ENCODE results near the gene LAPTM5. TPM values are rescaled to one million over a fixed set of nuclear protein-coding genes. Genes with fewer than 3 reads are reported as not detected.

LAPTM5 gene
- total RNA-seq, 1 donor from 2014 or later = not detected

DNA sequence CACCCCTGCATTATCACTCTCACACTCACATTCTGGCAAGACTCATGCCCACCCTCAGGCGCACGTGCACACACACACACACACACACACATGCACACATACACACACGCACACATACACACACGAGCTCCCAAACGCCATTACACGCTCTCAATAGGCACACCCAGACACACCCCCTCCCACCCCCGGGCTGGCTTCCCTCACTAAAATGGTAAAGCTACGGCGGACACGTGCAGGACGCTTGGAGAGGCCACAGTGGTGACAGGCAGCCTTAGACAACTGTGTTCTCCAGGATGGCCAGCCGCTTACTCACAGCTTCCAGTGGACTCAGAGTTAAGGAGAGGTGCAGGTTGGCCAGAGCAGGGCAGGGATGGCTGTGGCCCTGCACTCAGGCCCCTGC, 44.3 kb downstream of the LAPTM5 start:
- Mint-ChIP-seq H3K4me3 (no peak overlapping the region), H3K36me3 (peaks cover 2% of the 10 kb centered on the region), H3K27ac (no peak overlapping the region), H3K9me3 (peaks cover 17% of the 10 kb centered on the region), H3K27me3 (ENCODE audit: insufficient read depth, low read depth) (peaks cover 18% of the 10 kb centered on the region), H3K4me1 (peaks cover 23% of the 10 kb centered on the region)
- no peak overlapping the region for H3K4me2 ChIP-seq
- H3K36me3 ChIP-seq = no peaks in the 10 kb centered on the region
- no peaks in the 10 kb centered on the region for H3K79me2 ChIP-seq (ENCODE audit: low read depth)
- no peaks in the 10 kb centered on the region for H3K27me3 ChIP-seq
- H3K9me3 ChIP-seq (ENCODE audit: low read depth) = no peaks in the 10 kb centered on the region
- no peak overlapping the region for H3K4me3 ChIP-seq
- H3F3A ChIP-seq (ENCODE audit: low read depth) = peaks cover 4% of the 10 kb centered on the region
- TF ChIP-seq EZH2phosphoT487 (IDR thresholded peaks at IDR 0.05) = no peak
- no peak for TF ChIP-seq EZH2 (IDR thresholded peaks at IDR 0.05)
- TF ChIP-seq, protein P1, sequence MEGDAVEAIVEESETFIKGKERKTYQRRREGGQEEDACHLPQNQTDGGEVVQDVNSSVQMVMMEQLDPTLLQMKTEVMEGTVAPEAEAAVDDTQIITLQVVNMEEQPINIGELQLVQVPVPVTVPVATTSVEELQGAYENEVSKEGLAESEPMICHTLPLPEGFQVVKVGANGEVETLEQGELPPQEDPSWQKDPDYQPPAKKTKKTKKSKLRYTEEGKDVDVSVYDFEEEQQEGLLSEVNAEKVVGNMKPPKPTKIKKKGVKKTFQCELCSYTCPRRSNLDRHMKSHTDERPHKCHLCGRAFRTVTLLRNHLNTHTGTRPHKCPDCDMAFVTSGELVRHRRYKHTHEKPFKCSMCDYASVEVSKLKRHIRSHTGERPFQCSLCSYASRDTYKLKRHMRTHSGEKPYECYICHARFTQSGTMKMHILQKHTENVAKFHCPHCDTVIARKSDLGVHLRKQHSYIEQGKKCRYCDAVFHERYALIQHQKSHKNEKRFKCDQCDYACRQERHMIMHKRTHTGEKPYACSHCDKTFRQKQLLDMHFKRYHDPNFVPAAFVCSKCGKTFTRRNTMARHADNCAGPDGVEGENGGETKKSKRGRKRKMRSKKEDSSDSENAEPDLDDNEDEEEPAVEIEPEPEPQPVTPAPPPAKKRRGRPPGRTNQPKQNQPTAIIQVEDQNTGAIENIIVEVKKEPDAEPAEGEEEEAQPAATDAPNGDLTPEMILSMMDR (IDR thresholded peaks at IDR 0.05) = no peak
- H2AFZ ChIP-seq (replicated peaks) = no peak overlapping the region
- H3K27ac ChIP-seq = no peak overlapping the region
- H4K20me1 ChIP-seq (ENCODE audit: low read depth) = no peaks in the 10 kb centered on the region
- H3K4me1 ChIP-seq = peaks cover 6% of the 10 kb centered on the region
- no peak overlapping the region for H3K9ac ChIP-seq
- no peak for DNase-seq (ENCODE audit: low spot score)

DNA sequence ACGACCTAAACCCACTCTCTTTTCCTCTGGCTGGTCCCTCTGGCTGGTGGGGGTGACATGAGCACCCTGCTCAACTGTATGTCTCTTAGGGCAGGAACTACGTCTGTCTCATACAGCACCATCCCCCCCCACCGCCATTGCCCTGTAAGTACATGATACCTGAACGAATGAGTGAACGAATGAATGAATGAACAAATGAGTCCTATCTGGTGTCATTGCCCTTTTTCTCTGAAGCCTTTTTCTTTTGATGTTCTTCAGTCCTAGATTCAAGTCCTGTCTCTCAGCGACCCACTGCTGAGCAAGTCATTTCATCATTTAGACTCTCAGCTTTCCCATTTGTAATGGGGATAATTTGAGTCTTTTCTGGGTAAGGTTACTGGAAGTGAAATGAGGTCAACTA, 45.0 kb downstream of the LAPTM5 start:
- Mint-ChIP-seq H3K36me3 (peaks cover 2% of the 10 kb centered on the region), H3K4me3 (no peak overlapping the region), H3K9me3 (peaks cover 14% of the 10 kb centered on the region), H3K4me1 (peaks cover 21% of the 10 kb centered on the region), H3K27ac (no peak overlapping the region), H3K27me3 (ENCODE audit: insufficient read depth, low read depth) (peaks cover 13% of the 10 kb centered on the region)
- H3K9me3 ChIP-seq (ENCODE audit: low read depth) = no peaks in the 10 kb centered on the region
- H2AFZ ChIP-seq (replicated peaks) = no peak overlapping the region
- no peaks in the 10 kb centered on the region for H3K36me3 ChIP-seq
- no peak overlapping the region for H3K27ac ChIP-seq
- H3K4me1 ChIP-seq = peaks cover 10% of the 10 kb centered on the region
- no peak overlapping the region for H3K9ac ChIP-seq
- H4K20me1 ChIP-seq (ENCODE audit: low read depth) = no peaks in the 10 kb centered on the region
- no peak overlapping the region for H3K4me2 ChIP-seq
- DNase-seq (ENCODE audit: low spot score) = no peak
- no peak overlapping the region for H3K4me3 ChIP-seq
- H3F3A ChIP-seq (ENCODE audit: low read depth) = peaks cover under 1% of the 10 kb centered on the region
- no peaks in the 10 kb centered on the region for H3K27me3 ChIP-seq
- no peaks in the 10 kb centered on the region for H3K79me2 ChIP-seq (ENCODE audit: low read depth)
- TF ChIP-seq, protein P1 (IDR thresholded peaks at IDR 0.05) = no peak
- no peak for TF ChIP-seq EZH2 (IDR thresholded peaks at IDR 0.05)
- no peak for TF ChIP-seq EZH2phosphoT487 (IDR thresholded peaks at IDR 0.05)

DNA sequence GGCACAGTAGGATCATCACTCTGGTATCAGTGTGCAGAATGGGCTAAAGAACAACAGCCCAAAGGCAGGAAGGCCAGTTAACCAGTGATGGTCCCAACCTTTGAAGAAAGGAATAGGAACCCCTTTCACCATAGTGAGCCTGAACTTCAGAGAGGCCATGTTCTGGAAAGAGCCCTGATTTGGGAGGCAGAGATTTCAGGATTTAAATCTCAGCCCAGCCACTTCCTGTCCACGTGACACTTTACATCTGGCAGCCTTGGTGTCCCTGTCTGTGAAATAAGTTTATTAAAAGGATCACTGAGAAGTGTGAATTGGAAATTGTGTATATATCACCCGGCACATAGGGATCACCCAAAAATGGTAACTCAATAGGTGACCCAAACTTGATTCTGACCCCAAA, 47.2 kb downstream of the LAPTM5 start:
- H2AFZ ChIP-seq (replicated peaks) = no peak overlapping the region
- TF ChIP-seq, protein P1 (IDR thresholded peaks at IDR 0.05) = no peak
- TF ChIP-seq EZH2phosphoT487 (IDR thresholded peaks at IDR 0.05) (no peak), EZH2 (IDR thresholded peaks at IDR 0.05) (no peak)
- peaks cover 3% of the 10 kb centered on the region for H3K9me3 Mint-ChIP-seq
- no peak overlapping the region for H3K4me3 Mint-ChIP-seq
- H3K27ac ChIP-seq = no peak overlapping the region
- H3K36me3 ChIP-seq = no peaks in the 10 kb centered on the region
- H4K20me1 ChIP-seq (ENCODE audit: low read depth) = no peaks in the 10 kb centered on the region
- no peaks in the 10 kb centered on the region for H3K27me3 ChIP-seq
- H3F3A ChIP-seq (ENCODE audit: low read depth) = peaks cover 4% of the 10 kb centered on the region
- H3K4me1 ChIP-seq = peaks cover 18% of the 10 kb centered on the region
- H3K79me2 ChIP-seq (ENCODE audit: low read depth) = no peaks in the 10 kb centered on the region
- no peak overlapping the region for H3K9ac ChIP-seq
- H3K4me2 ChIP-seq = no peak overlapping the region
- no peak overlapping the region for H3K4me3 ChIP-seq
- peaks cover 14% of the 10 kb centered on the region for H3K27me3 Mint-ChIP-seq (ENCODE audit: insufficient read depth, low read depth)
- H3K36me3 Mint-ChIP-seq = no peaks in the 10 kb centered on the region
- no peak overlapping the region for H3K27ac Mint-ChIP-seq
- peaks cover 26% of the 10 kb centered on the region for H3K4me1 Mint-ChIP-seq
- no peaks in the 10 kb centered on the region for H3K9me3 ChIP-seq (ENCODE audit: low read depth)
- DNase-seq (ENCODE audit: low spot score) = no peak

Measured in neural progenitor cell (in vitro differentiated cells).